ENCODE measurements around the gene LONP1.

Gene LONP1

DNA sequence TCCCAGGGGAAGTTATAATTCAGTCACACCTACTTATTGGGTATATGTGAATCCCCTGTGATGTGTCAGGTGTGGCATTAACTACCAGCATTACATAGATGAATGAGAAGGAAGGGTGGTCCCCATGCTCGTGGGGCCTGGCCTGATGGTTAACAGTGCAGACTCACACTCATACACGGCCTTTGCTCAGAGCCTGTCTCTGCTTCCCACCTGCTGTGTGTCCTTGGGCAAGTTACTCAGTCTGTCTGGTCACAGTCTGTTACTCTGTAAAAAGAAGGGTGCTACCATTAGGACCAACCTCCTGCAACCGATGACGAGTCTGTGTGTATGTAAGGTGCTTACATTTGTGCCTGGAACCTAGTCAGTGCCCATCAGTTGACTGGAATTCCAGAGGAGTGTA, 73.2 kb downstream of the LONP1 start:
- no peak for DNase-seq

DNA sequence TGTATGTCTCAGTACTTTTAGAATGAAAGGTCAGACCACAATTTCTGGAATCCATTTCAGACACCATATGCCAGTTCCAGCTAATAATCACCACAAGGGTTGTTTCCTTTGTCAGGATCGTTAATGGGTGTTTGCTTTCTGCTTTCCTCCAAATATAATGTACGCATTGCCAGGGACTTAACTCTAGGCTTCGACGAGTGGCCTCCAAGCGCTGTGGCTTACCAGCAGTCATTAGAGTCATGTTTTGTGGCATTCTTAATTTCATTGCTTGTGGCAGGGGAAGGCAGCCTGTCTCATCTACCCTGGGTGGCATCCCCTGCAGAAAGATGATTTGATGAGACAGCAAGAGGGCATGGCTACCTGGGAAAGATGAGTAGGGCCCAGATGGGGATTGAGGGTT, 74.5 kb downstream of the LONP1 start:
- DNase-seq, result no peak

DNA sequence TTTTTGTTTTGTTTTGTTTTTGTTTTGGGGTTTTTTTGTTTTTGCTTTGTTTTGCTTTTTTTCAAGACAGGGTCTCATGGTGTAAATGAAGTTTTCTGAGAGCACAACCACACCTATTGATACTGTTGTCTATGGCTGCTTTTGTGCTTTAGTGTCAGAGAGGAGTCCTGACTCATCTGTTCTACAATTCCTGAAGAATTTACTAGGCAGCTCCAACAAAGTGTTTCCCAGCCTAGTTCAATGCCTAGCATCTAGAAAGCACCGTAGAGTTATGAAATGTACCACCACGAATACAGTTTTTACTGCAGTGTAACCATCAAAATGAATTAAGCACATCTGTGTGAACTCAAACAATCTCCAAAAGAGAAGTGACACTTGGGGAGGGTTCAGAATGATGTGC, 75.9 kb downstream of the LONP1 start:
- DNase-seq, result no peak

DNA sequence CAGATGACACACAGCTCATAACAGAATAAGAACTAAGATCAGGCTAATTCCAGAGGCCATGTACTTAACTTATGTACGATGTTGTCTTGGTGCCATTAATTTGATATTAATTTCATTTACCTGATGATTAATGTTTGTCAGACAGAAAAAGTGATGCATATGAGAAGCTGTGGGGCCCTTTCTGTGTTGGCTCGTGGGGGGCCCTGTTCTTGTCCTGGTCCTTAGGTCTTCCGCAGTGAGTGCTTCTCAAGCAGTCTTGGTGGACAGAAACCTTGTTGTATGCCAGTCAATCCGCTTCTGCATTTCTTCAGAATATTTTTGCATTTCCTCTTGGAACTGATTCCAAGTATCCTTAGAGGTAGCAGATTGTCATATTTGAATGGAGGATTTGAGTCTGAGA, 76.9 kb downstream of the LONP1 start:
- no peak for DNase-seq

DNA sequence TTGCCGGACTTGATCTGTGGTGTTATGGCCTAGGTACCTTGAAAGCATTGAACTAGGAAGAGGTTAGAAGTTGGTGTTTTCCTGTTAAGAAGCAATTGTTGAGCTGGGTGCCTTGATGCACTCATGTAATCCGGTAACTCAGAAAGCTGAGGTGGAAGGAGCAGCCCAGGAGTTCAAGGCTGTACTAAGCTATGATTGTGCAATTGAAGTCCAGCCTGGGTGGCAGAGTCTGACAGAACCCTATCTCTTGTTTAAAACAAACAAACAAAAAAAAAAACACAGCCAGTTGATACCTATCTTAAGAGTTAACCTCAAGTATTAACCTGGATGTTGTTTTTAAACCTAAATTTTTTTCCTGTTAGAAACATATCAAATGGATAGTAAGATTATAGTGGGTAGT, 77.7 kb downstream of the LONP1 start:
- DNase-seq, result no peak
